Astrocyte (in vitro differentiated cells and primary cell): Measurements from ENCODE around the gene VPS41. TPM values are rescaled to one million over a fixed set of nuclear protein-coding genes. Genes with fewer than 3 reads are reported as not detected.

ENCODE experiments used
- DNase-seq: peaks from one replicate; pipeline ENCODE4 v3.0.0-alpha.2; 2010; ENCODE audit warnings: low read depth
- FAIRE-seq: peaks from 2 replicates; lab custom pipeline; 2011; peaks lifted over from hg19 to GRCh38; lab: Jason Lieb, UNC
- H2AFZ ChIP-seq: 2 replicates; pipeline ENCODE4 v1.6.0; 2012; ENCODE audit warnings: low read depth, low read length, inconsistent platforms
- H3K27ac ChIP-seq: 2 replicates; pipeline ENCODE4 v1.5.1; 2011; ENCODE audit warnings: low read depth, low read length, inconsistent platforms
- H3K27me3 ChIP-seq: 2 replicates; pipeline ENCODE4 v1.6.0; 2011; ENCODE audit warnings: low read length, inconsistent platforms; ENCODE audit not compliant: insufficient read depth
- H3K36me3 ChIP-seq: 2 replicates; pipeline ENCODE4 v1.5.1; 2011; ENCODE audit warnings: low read length, inconsistent platforms; ENCODE audit not compliant: insufficient read depth
- H3K4me1 ChIP-seq: 2 replicates; pipeline ENCODE4 v1.5.1; 2011; ENCODE audit warnings: low read length, inconsistent platforms; ENCODE audit not compliant: insufficient read depth
- H3K4me2 ChIP-seq: 2 replicates; pipeline ENCODE4 v1.6.0; 2012; ENCODE audit warnings: low read length, inconsistent platforms
- H3K4me3 ChIP-seq: 2 replicates; pipeline ENCODE4 v1.5.1; 2011; ENCODE audit warnings: low read depth, mild to moderate bottlenecking, low read length, inconsistent platforms; ENCODE audit not compliant: insufficient read depth
- H3K79me2 ChIP-seq: 2 replicates; pipeline ENCODE4 v1.6.0; 2012; ENCODE audit warnings: mild to moderate bottlenecking, low read length, inconsistent platforms; ENCODE audit not compliant: insufficient read depth
- H3K9ac ChIP-seq: 2 replicates; pipeline ENCODE4 v1.6.0; 2012; ENCODE audit warnings: mild to moderate bottlenecking, low read length, inconsistent platforms
- H3K9me3 ChIP-seq: 2 replicates; pipeline ENCODE4 v1.5.1; 2012; ENCODE audit warnings: low read depth, mild to moderate bottlenecking, low read length, inconsistent platforms; ENCODE audit not compliant: insufficient read depth
- H4K20me1 ChIP-seq: 2 replicates; pipeline ENCODE4 v1.6.0; 2012; ENCODE audit warnings: low read length, inconsistent platforms; ENCODE audit not compliant: insufficient read depth
- H3K27ac Mint-ChIP-seq: one replicate; pipeline ENCODE4 v1.8.0; 2021; ENCODE audit warnings: mild to moderate bottlenecking, mixed read lengths; ENCODE audit not compliant: unreplicated experiment
- H3K27me3 Mint-ChIP-seq: one replicate; pipeline ENCODE4 v1.8.0; 2021; ENCODE audit warnings: low read depth, mixed read lengths; ENCODE audit not compliant: unreplicated experiment
- H3K36me3 Mint-ChIP-seq: one replicate; pipeline ENCODE4 v1.8.0; 2021; ENCODE audit warnings: low read depth, mixed read lengths; ENCODE audit not compliant: unreplicated experiment
- H3K4me1 Mint-ChIP-seq: one replicate; pipeline ENCODE4 v1.8.0; 2021; ENCODE audit warnings: low read depth, mixed read lengths; ENCODE audit not compliant: unreplicated experiment
- H3K4me3 Mint-ChIP-seq: one replicate; pipeline ENCODE4 v1.8.0; 2021; ENCODE audit warnings: mild to moderate bottlenecking, moderate library complexity, mixed read lengths; ENCODE audit not compliant: unreplicated experiment
- H3K9me3 Mint-ChIP-seq: one replicate; pipeline ENCODE4 v1.8.0; 2021; ENCODE audit warnings: mild to moderate bottlenecking, mixed read lengths; ENCODE audit not compliant: unreplicated experiment
- CTCF ChIP-seq: IDR thresholded peaks from 2 replicates; pipeline ENCODE4 v1.5.1; 2011; ENCODE audit warnings: low read depth, mild to moderate bottlenecking, inconsistent platforms, low read length, moderate library complexity; ENCODE audit not compliant: insufficient read depth
- EZH2 ChIP-seq: IDR thresholded peaks from 2 replicates; pipeline ENCODE4 v1.6.1; 2012; ENCODE audit warnings: mild to moderate bottlenecking, low read length, inconsistent platforms; ENCODE audit not compliant: insufficient read depth
- total RNA-seq: library from RNA; stranded (reverse); gene quantifications from 2 replicates; pipeline ENCODE4 v1.2.1, GENCODE V29; 2021

VPS41 gene
- total RNA-seq, 1 donor from 2014 or later: 93.6 TPM

DNA sequence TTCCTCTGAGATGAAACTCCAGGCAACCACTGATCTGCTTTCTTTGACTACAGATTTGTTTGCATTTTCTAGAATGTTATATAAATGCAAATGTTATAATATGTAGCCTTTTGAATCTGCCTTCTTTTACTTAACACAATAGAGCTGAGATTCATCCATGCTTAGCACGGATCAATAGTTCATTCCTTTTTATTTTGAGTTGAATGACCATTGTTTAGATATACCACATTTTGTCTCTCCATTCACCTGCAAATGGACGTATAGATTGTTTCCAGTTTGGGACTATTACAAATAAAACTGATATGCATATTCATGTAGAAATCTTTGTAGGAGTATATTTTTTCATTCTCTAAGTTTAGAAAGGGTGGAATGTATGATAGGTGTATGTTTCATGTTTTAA is 57.7 kb downstream of the VPS41 start:
- Mint-ChIP-seq H3K4me3 (no peak overlapping the region), H3K9me3 (peaks cover 2% of the 10 kb centered on the region), H3K27me3 (no peaks in the 10 kb centered on the region), H3K4me1 (no peaks in the 10 kb centered on the region), H3K36me3 (peaks cover 6% of the 10 kb centered on the region), H3K27ac (no peak overlapping the region)
- Histone ChIP-seq H3K4me2 (no peak overlapping the region), H3K27me3 (no peaks in the 10 kb centered on the region), H3K9ac (no peak overlapping the region), H3K9me3 (no peaks in the 10 kb centered on the region), H3K4me1 (no peaks in the 10 kb centered on the region), H3K4me3 (no peak overlapping the region), H3K27ac (no peak overlapping the region), H3K79me2 (no peaks in the 10 kb centered on the region), H4K20me1 (peaks cover 4% of the 10 kb centered on the region), H2AFZ (no peak overlapping the region), H3K36me3 (no peaks in the 10 kb centered on the region)
- TF ChIP-seq CTCF (no peak), EZH2 (no peak)
- FAIRE-seq (no peak), DNase-seq (no peak)

GRCh38 chr7:38846280-38846679 is 62.7 kb downstream of the VPS41 start:
- Histone ChIP-seq H3K4me3 (no peak overlapping the region), H3K27ac (no peak overlapping the region), H3K79me2 (no peaks in the 10 kb centered on the region), H4K20me1 (peaks cover 15% of the 10 kb centered on the region), H2AFZ (no peak overlapping the region), H3K4me2 (peak overlapping the region; percentile 25), H3K9me3 (no peaks in the 10 kb centered on the region), H3K4me1 (peaks cover 1% of the 10 kb centered on the region), H3K27me3 (no peaks in the 10 kb centered on the region), H3K9ac (no peak overlapping the region), H3K36me3 (no peaks in the 10 kb centered on the region)
- peaks cover 4% of the 10 kb centered on the region for H3K36me3 Mint-ChIP-seq
- peaks cover 5% of the 10 kb centered on the region for H3K4me1 Mint-ChIP-seq
- no peaks in the 10 kb centered on the region for H3K27me3 Mint-ChIP-seq
- DNase-seq (peak; percentile 75), FAIRE-seq (no peak)
- no peak overlapping the region for H3K4me3 Mint-ChIP-seq
- TF ChIP-seq EZH2 (no peak), CTCF (no peak)
- H3K9me3 Mint-ChIP-seq: no peaks in the 10 kb centered on the region
- H3K27ac Mint-ChIP-seq: no peak overlapping the region

- Mint-ChIP-seq H3K27ac (no peak overlapping the region), H3K27me3 (no peaks in the 10 kb centered on the region), H3K36me3 (peaks cover 4% of the 10 kb centered on the region), H3K9me3 (no peaks in the 10 kb centered on the region), H3K4me1 (peaks cover 13% of the 10 kb centered on the region), H3K4me3 (no peak overlapping the region)
- Histone ChIP-seq H3K4me2 (no peak overlapping the region), H3K9me3 (no peaks in the 10 kb centered on the region), H3K9ac (no peak overlapping the region), H3K79me2 (no peaks in the 10 kb centered on the region), H3K4me3 (no peak overlapping the region), H3K36me3 (no peaks in the 10 kb centered on the region), H4K20me1 (peaks cover 15% of the 10 kb centered on the region), H2AFZ (no peak overlapping the region), H3K4me1 (peaks cover 7% of the 10 kb centered on the region), H3K27ac (no peak overlapping the region), H3K27me3 (no peaks in the 10 kb centered on the region)
- no peak for FAIRE-seq
- DNase-seq: no peak
- no peak for TF ChIP-seq EZH2
- TF ChIP-seq CTCF: no peak
Measured at GRCh38 chr7:38844952-38845563, 63.9 kb downstream of the VPS41 start.
